Measurements from ENCODE around the gene ESD.

ESD gene, protein sequence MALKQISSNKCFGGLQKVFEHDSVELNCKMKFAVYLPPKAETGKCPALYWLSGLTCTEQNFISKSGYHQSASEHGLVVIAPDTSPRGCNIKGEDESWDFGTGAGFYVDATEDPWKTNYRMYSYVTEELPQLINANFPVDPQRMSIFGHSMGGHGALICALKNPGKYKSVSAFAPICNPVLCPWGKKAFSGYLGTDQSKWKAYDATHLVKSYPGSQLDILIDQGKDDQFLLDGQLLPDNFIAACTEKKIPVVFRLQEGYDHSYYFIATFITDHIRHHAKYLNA

DNA sequence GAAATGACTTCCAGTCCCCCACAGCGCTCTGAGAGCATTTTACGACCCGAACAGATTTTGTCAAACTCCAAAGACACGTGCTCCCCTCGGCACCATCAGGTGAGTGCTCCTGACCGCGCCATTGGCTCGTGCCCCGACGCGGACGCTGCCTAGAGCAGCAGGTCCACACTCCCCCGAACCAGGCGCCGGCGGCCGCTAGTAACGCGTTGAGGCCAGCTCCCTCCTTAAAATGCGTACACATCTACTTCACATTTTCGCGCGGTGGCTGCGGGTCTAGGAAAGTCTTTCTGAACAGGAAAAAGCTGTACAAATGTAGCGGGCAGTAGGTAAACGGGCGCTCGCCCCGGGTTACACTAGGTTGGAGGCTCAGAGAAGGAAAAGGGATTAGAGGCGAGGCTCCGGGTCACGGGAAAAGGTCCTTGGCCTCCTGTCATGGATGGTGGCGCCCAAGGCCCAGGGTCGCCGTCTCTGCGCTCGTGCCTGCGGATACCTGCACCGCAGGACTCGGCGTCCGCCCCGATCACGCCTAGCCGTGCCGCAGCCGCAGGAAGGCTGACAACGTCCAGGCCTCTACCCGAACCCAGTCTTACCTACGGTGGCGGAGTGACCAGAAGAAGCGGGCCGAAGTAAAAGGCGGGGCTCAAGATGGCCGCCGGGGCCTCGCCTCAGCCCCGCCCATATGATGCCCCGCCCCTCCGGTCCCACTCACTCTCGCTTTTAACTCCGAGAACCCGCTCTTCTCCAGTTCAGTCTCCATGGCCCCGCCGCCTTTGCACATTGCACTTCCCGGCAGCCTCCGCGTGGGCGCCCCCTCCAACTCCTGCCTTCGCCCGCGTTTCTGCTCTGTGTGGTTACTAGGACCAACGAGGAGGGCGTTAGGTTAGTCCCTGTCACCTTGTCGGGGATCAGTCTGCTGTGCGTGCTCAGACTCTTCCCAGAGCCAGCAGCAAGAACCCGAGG, at the start of gene ESD:
Gene ESD (minus strand): TSS at position 647 of the 960 bp plus-strand sequence. CDS start 5,748 bp downstream, outside the sequence.
- TF ChIP-seq GATA3 (IDR thresholded peaks at IDR 0.05; ENCODE audit: low read depth, low read length) (no peak), GATA2 (IDR thresholded peaks at IDR 0.05; ENCODE audit: low read depth, low read length) (no peak)

DNA sequence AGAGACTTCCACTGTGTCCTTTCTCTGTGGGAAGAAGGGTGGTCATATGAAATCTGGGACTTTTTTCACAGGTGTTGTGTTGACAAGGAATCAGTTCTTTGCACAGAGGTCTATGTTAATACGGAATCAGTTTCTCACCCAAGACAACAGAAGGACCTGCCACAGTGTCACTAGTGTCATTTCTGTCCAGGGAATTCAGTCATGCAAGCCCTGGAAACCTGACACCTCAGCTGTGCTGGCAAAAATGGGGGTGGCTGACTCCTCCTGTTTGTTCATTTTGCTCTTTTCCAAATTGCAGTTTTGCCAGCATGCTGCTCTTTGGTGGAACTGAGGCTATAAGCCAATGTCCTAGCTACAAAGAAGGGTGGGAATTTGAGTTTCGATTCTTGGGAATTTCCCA, 49.8 kb upstream of the ESD start:
- no peak for TF ChIP-seq GATA2 (IDR thresholded peaks at IDR 0.05; ENCODE audit: low read depth, low read length)
- TF ChIP-seq GATA3 (IDR thresholded peaks at IDR 0.05; ENCODE audit: low read depth, low read length) = no peak

DNA sequence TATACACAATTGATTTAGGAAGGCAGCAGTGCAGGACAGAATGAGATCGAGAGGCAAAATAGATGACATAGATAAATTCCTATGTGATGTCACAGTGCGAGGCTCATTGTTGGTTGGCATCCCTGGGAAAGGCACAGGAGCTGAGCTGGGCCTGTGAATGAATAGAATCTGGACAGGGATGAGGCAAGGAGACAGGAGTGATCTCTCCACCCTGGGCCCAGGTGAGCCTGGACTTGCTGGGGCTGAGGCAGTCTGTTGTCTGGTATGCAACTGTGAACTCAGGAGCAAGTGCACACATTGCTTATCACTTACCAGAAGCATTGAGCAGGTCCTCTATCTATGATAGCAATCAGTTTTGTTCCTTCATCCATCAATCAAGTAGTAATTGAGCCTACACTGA, 48.2 kb upstream of the ESD start:
- no peak for TF ChIP-seq GATA2 (IDR thresholded peaks at IDR 0.05; ENCODE audit: low read depth, low read length)
- no peak for TF ChIP-seq GATA3 (IDR thresholded peaks at IDR 0.05; ENCODE audit: low read depth, low read length)

DNA sequence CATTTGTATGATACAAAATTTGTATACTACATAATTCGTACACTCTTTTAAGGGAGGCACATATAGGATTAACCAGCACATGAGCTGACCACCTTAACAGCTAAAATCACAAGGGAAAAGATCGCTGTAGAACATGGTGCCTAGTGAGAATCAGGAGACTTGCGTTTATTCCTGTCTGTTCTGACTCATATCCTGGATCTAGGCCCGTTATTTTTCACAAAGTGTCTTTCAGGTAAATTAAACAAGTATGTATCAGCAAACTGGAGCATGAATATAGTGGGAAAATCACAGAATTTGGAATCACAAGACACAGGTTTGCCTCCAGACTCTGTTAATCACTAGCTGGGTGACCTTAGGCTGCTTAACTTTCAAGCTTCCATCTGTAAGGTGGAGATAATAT, 47.5 kb upstream of the ESD start:
- no peak for TF ChIP-seq GATA3 (IDR thresholded peaks at IDR 0.05; ENCODE audit: low read depth, low read length)

DNA sequence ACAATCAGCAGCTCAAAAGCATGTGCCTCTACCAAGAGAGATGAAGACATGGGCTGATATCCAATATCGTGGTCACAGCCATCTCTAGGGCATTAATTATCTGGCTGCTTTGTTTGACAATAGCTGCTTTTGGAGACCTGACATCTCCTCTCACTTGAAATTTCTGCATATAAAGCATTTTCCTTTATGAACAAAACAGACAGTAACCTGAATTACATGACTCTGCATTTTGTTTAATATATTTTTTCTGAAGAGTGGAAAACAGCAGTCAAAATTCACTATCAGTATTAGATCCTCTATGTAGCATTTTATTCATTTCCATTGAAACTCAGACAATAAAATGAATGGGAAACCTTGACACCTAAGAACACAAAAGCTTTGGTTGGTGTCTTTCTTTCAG, 42.4 kb upstream of the ESD start:
- TF ChIP-seq GATA2 (IDR thresholded peaks at IDR 0.05; ENCODE audit: low read depth, low read length) (no peak), GATA3 (IDR thresholded peaks at IDR 0.05; ENCODE audit: low read depth, low read length) (no peak)

DNA sequence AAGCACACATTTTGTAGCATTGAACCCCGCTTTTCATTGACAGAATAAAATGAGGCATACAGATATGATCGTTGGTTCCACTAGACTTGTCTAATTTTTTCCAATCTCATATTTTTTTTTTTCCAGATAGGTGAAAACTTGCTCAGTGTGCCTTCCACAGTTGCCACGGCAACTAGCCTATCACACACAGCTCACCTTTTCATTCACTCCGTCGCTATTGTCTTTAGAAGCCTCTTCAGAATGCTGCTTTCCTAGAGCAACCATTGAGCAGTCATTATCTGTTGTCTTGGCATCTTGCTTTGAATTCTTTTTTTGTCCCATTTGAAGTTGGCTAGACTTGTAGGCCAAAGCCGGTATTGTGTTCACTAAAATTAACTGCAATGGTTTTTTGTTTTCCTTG, 37.7 kb upstream of the ESD start:
- TF ChIP-seq GATA2 (IDR thresholded peaks at IDR 0.05; ENCODE audit: low read depth, low read length) (no peak), GATA3 (IDR thresholded peaks at IDR 0.05; ENCODE audit: low read depth, low read length) (no peak)

DNA sequence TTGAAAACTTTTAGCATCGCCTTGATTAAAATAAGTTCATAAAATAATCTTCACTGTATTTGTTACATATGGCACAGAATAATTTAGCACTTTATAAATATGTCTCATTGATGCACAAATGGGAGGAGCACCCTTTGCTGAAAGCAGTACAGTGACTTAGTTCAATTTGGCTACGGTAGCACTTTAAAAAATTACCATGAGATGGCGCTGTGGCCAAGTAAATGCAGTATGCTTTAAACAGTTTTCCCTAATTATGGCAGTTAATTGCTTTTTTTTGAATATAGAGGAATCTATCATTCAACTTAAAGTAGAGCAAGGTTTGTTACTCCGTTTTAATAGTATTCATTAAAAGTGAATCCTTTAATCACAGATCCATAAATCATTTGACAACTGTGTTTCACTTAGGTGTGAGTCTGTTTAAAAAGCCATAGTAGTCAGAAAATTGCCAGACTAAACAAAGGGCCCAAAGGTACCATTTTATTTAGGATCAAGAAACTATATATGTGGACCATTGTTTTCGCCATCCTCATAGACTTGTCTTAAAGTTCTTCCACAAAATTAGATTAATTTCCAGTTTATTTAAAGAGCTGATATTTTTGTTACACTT, 34.7 kb upstream of the ESD start:
- TF ChIP-seq GATA2 (IDR thresholded peaks at IDR 0.05; ENCODE audit: low read depth, low read length) = no peak

DNA sequence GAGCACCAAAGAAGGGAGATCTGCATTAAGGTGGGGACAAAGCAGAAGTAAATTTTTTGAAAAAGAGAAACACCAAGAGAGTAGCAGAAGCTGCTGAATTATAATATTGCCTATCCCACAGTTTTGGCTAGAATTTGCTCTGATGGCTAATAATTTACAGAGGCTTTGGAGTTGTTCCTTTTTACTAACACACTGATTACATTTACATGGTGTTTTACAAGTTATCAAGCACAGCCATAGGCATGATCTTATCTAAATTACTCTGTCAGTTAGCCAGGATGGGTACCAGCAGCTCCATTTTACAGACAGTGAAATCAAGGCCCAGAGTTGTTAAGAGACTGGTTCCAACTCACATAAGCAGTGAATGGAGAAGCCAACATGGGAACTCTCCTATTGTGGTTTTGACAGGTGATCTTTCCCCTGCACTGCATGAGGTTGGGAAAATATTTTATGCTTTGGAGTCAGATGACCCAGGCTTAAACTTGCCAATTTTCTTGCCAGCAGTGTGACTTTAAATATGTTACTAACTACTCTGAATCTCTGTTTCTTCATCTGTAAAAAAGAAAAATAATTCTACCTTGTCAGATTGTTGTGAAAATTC, 33.5 kb upstream of the ESD start:
- TF ChIP-seq GATA3 (IDR thresholded peaks at IDR 0.05; ENCODE audit: low read depth, low read length) (no peak), GATA2 (IDR thresholded peaks at IDR 0.05; ENCODE audit: low read depth, low read length) (no peak)

DNA sequence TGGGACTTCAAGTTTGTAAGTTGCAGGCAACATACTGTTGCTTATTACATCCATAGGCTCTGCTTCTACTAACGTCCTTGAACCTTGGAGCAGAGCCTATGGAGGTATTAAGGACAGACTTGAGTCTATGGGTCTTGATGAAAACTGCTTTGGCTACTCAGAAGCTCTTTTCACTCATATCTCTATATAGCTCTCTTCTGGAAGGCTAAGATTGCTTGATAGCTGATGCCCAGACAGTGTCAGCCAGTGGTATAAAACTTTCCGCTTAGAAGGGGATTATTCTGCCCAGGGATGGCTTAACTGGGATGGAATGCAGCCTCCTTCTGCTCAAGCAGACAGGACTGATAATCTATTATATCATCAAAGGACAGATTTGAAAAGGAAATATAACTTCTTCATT, 25.6 kb upstream of the ESD start:
- TF ChIP-seq GATA2 (IDR thresholded peaks at IDR 0.05; ENCODE audit: low read depth, low read length) (no peak), GATA3 (IDR thresholded peaks at IDR 0.05; ENCODE audit: low read depth, low read length) (no peak)

DNA sequence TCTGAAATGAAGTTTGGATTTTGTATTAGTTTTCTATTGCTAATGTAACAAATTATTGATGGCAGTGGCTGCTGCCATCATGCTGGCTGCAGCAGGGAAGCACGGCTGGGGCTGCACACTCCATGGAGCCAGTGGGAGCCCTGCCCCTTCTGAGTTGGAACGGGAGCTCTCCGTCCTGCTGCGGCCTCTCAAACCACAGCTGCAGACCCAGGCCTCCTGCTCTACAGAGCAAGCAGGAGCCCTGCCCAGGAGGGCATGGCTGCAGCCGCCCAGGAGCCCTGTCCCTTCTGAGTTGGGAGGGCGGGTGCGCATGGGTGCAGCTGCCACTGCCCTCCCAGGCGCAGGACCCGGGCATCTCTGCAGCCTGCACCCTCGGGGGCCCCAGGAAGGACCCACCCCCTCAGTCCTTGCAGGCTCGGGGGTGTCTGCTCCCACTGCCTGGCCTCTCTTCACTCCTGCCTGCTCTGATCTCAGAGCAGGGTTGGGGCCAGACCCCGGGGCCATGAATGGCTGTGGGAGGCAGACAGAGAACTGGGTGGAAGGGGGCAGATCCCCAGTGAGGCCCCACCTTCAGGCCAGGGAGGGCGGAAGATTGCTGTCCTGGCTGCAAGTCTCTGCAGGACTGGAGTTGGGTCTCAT, 21.0 kb upstream of the ESD start:
- TF ChIP-seq GATA2 (IDR thresholded peaks at IDR 0.05; ENCODE audit: low read depth, low read length) (no peak), GATA3 (IDR thresholded peaks at IDR 0.05; ENCODE audit: low read depth, low read length) (no peak)

DNA sequence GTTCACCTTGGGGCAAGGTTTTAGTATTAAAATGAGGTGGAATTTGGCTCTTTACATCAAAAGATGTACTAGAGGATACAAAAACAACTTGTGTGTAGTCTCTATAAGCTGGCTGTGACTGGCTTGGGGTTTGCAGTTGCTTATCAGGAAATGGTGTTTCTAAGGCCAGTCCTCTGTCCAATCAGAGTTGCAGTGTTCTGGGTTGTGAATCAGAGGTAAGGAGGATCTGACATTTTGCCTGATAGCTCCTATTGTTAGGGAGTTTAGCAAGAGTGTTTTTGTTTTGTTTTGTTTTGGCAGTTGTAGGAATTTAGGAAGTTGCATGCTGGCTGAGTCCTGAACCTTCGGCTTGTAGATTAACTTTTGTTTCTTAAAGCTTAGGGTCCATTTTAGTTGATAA, 20.1 kb upstream of the ESD start:
- TF ChIP-seq GATA3 (IDR thresholded peaks at IDR 0.05; ENCODE audit: low read depth, low read length) (no peak), GATA2 (IDR thresholded peaks at IDR 0.05; ENCODE audit: low read depth, low read length) (no peak)

DNA sequence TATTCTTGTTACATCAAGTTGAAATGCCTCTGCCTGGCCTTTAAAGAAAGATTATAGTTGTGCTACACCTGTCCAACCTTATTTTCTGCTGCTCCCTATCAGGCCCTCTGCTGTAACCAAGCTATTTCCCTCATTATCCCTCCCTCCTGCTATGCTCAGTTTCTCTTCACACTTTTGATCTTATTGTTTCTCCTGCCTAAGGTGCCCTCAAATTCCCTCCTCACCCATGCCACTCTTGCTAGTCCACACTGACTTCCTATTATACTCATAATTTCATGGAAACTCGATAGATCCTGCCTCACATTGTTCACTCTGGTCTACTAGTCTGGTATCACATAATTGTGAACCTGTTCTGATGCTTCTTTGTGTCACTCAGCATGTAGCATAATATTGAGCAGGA, 19.4 kb upstream of the ESD start:
- no peak for TF ChIP-seq GATA2 (IDR thresholded peaks at IDR 0.05; ENCODE audit: low read depth, low read length)
- TF ChIP-seq GATA3 (IDR thresholded peaks at IDR 0.05; ENCODE audit: low read depth, low read length) = no peak

DNA sequence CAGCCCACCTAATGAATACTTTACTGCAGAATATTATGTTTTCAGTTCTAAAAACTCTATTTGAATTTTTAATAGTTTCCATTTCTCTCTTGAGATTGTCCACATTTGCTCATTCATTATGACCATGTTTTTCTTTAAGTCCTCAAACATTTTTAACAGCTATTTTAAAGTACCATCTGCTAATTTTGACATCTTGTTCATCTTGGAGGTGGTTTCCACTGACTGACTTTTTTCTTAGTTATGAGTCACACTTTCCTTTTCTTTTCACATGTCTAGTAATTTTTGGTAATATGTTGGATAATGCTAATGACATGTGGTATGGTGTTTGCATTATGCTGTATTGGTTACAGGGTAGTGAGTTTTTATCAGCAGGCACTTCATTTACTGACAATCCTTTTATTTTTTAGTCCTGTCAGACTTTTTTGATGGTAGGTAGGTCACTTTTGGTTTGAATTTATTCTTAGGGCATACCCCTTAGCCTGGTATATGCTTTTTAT, 15.4 kb upstream of the ESD start:
- TF ChIP-seq GATA2 (IDR thresholded peaks at IDR 0.05; ENCODE audit: low read depth, low read length) (no peak), GATA3 (IDR thresholded peaks at IDR 0.05; ENCODE audit: low read depth, low read length) (no peak)

DNA sequence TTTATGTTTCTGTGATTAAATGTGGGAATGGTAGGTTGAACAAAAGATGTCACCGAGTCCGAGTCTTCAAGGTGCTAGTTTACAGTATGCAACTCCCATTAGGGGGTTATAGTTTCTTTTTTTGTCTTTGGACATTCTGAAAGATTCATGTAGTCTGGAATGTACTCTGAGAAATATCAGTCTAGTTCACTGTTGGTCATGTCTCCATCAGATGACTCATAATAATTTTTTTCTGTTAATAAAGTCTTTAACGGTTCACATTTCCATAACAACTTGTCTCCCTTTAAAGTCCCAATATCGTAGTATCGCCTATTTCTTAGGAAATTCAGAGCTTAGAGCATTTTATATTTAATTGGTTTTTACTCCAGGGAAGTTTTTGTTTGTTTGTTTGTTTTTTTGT, 13.5 kb upstream of the ESD start:
- TF ChIP-seq GATA2 (IDR thresholded peaks at IDR 0.05; ENCODE audit: low read depth, low read length) = no peak
- no peak for TF ChIP-seq GATA3 (IDR thresholded peaks at IDR 0.05; ENCODE audit: low read depth, low read length)
